ENCODE data around the gene GRM8. TPM values are rescaled to one million over a fixed set of nuclear protein-coding genes. Genes with fewer than 3 reads are reported as not detected.

Gene GRM8
- total RNA-seq, 8 experiments from 2014 or later = 0.35 to 4.8 (median 2.7) TPM; not detected in 1

- Histone ChIP-seq H3K27ac (no peak overlapping the region), H3K4me3 (no peak overlapping the region), H3K4me1 (replicated peaks in 1 of 2) (no peaks in the 10 kb centered on the region)
- in situ Hi-C loops (cut with MboI; ENCODE audit: low pct_unique_long_range_greater_than_20kb in 2 of 9, low sequenced_read_pairs in 9 of 9, unreplicated experiment in 9 of 9) = no loop called here
- WGBS, 10 experiments = 0 to 100% (median 78%) methylated on average over 1 to 6 of the region's 6 CpGs
- peak in 7 of 8 experiments; percentile 30 to 79 (median 47) for ATAC-seq (replicated peaks in 6 of 8)
These were observed 678.2 kb downstream of the GRM8 start for GRCh38 chr7:126574276-126575250.

- Histone ChIP-seq H3K4me3 (no peak overlapping the region), H3K4me1 (replicated peaks in 1 of 2) (no peaks in the 10 kb centered on the region), H3K27ac (no peak overlapping the region)
- peak in 1 of 8 experiments; percentile 25 for ATAC-seq (replicated peaks in 6 of 8)
- WGBS, 10 experiments = 0 to 100% (median 71%) methylated on average over 1 of the region's 1 CpG; no CpG with 5 or more reads in 5 of the 10 experiments
- in situ Hi-C loops (cut with MboI; ENCODE audit: low pct_unique_long_range_greater_than_20kb in 2 of 9, low sequenced_read_pairs in 9 of 9, unreplicated experiment in 9 of 9) = no loop called here
These were observed 681.9 kb downstream of the GRM8 start for GRCh38 chr7:126570845-126571244.

- ATAC-seq (replicated peaks in 6 of 8) = no peak
- in situ Hi-C loops (cut with MboI; ENCODE audit: low pct_unique_long_range_greater_than_20kb in 2 of 9, low sequenced_read_pairs in 9 of 9, unreplicated experiment in 9 of 9) = no loop called here
- WGBS, 10 experiments = 0 to 100% (median 52%) methylated on average over 1 to 3 of the region's 3 CpGs
- Histone ChIP-seq H3K27ac (no peak overlapping the region), H3K4me3 (no peak overlapping the region), H3K4me1 (replicated peaks in 1 of 2) (no peaks in the 10 kb centered on the region)
These were observed 683.3 kb downstream of the GRM8 start for GRCh38 chr7:126569402-126569801.

GRCh38 chr7:126557271-126557670 lies 695.5 kb downstream of the GRM8 start:
- WGBS, 10 experiments = 4 to 100% (median 76%) methylated on average over 3 to 4 of the region's 4 CpGs; no CpG with 5 or more reads in 1 of the 10 experiments
- no peak overlapping the region for H3K27ac ChIP-seq
- in situ Hi-C loops (cut with MboI; ENCODE audit: low pct_unique_long_range_greater_than_20kb in 2 of 9, low sequenced_read_pairs in 9 of 9, unreplicated experiment in 9 of 9) = no loop called here
- no peaks in the 10 kb centered on the region for H3K4me1 ChIP-seq (replicated peaks in 1 of 2)
- ATAC-seq (replicated peaks in 6 of 8) = no peak
- no peak overlapping the region for H3K4me3 ChIP-seq

GRCh38 chr7:126541406-126541805 lies 711.3 kb downstream of the GRM8 start:
- Histone ChIP-seq H3K4me1 (replicated peaks in 1 of 2) (no peaks in the 10 kb centered on the region), H3K4me3 (no peak overlapping the region), H3K27ac (no peak overlapping the region)
- in situ Hi-C loops (cut with MboI; ENCODE audit: low pct_unique_long_range_greater_than_20kb in 2 of 9, low sequenced_read_pairs in 9 of 9, unreplicated experiment in 9 of 9) = no loop called here
- 21 to 100% (median 70%) methylated on average over 1 to 5 of the region's 5 CpGs for WGBS, 10 experiments
- ATAC-seq (replicated peaks in 6 of 8) = no peak

GRCh38 chr7:126535176-126535575 lies 717.6 kb downstream of the GRM8 start:
- no peak overlapping the region for H3K27ac ChIP-seq
- H3K4me3 ChIP-seq = no peak overlapping the region
- WGBS, 10 experiments = 0 to 100% (median 86%) methylated on average over 1 to 4 of the region's 5 CpGs; no CpG with 5 or more reads in 3 of the 10 experiments
- H3K4me1 ChIP-seq (replicated peaks in 1 of 2) = peaks cover 0 to 12% of the 10 kb centered on the region in 2 donors
- ATAC-seq (replicated peaks in 6 of 8) = no peak
- in situ Hi-C loops (cut with MboI; ENCODE audit: low pct_unique_long_range_greater_than_20kb in 2 of 9, low sequenced_read_pairs in 9 of 9, unreplicated experiment in 9 of 9) = no loop called here

- in situ Hi-C loops (cut with MboI; ENCODE audit: low pct_unique_long_range_greater_than_20kb in 2 of 9, low sequenced_read_pairs in 9 of 9, unreplicated experiment in 9 of 9) = no loop called here
- Histone ChIP-seq H3K4me1 (replicated peaks in 1 of 2) (peaks cover 0 to 12% of the 10 kb centered on the region in 2 donors), H3K27ac (no peak overlapping the region), H3K4me3 (no peak overlapping the region)
- 11 to 100% (median 70%) methylated on average over 2 to 7 of the region's 7 CpGs; no CpG with 5 or more reads in 1 of the 10 experiments for WGBS, 10 experiments
- ATAC-seq (replicated peaks in 6 of 8) = peak in 4 of 8 experiments; percentile 31 to 80 (median 52)
These were observed 719.0 kb downstream of the GRM8 start for GRCh38 chr7:126533715-126534114.

- no peak for ATAC-seq (replicated peaks in 6 of 8)
- Histone ChIP-seq H3K4me3 (no peak overlapping the region), H3K27ac (no peak overlapping the region), H3K4me1 (replicated peaks in 1 of 2) (peaks cover 0 to 12% of the 10 kb centered on the region in 2 donors)
- in situ Hi-C loops (cut with MboI; ENCODE audit: low pct_unique_long_range_greater_than_20kb in 2 of 9, low sequenced_read_pairs in 9 of 9, unreplicated experiment in 9 of 9) = no loop called here
These were observed 722.9 kb downstream of the GRM8 start for GRCh38 chr7:126529833-126530232.

- no peak for ATAC-seq (replicated peaks in 6 of 8)
- no peak overlapping the region for H3K4me3 ChIP-seq
- 0 to 100% (median 86%) methylated on average over 1 to 3 of the region's 3 CpGs; no CpG with 5 or more reads in 1 of the 10 experiments for WGBS, 10 experiments
- H3K27ac ChIP-seq = no peak overlapping the region
- in situ Hi-C loops (cut with MboI; ENCODE audit: low pct_unique_long_range_greater_than_20kb in 2 of 9, low sequenced_read_pairs in 9 of 9, unreplicated experiment in 9 of 9) = no loop called here
- H3K4me1 ChIP-seq (replicated peaks in 1 of 2) = peaks cover 0 to 12% of the 10 kb centered on the region in 2 donors
These were observed 723.5 kb downstream of the GRM8 start for GRCh38 chr7:126529254-126529653.

- in situ Hi-C loops (cut with MboI; ENCODE audit: low pct_unique_long_range_greater_than_20kb in 2 of 9, low sequenced_read_pairs in 9 of 9, unreplicated experiment in 9 of 9) = no loop called here
- ATAC-seq (replicated peaks in 6 of 8) = no peak
- no peak overlapping the region for H3K27ac ChIP-seq
- no peak overlapping the region for H3K4me3 ChIP-seq
- no peaks in the 10 kb centered on the region for H3K4me1 ChIP-seq (replicated peaks in 1 of 2)
- 5 to 100% (median 74%) methylated on average over 2 of the region's 2 CpGs for WGBS, 10 experiments
These were observed 726.8 kb downstream of the GRM8 start for GRCh38 chr7:126525906-126526305.

- Histone ChIP-seq H3K27ac (no peak overlapping the region), H3K4me3 (no peak overlapping the region), H3K4me1 (replicated peaks in 1 of 2) (no peaks in the 10 kb centered on the region)
- in situ Hi-C loops (cut with MboI; ENCODE audit: low pct_unique_long_range_greater_than_20kb in 2 of 9, low sequenced_read_pairs in 9 of 9, unreplicated experiment in 9 of 9) = no loop called here
- no peak for ATAC-seq (replicated peaks in 6 of 8)
- WGBS, 10 experiments = 0 to 100% (median 76%) methylated on average over 1 of the region's 1 CpG; no CpG with 5 or more reads in 4 of the 10 experiments
These were observed 727.8 kb downstream of the GRM8 start for GRCh38 chr7:126524967-126525366.

- ATAC-seq (replicated peaks in 6 of 8) = no peak
- in situ Hi-C loops (cut with MboI; ENCODE audit: low pct_unique_long_range_greater_than_20kb in 2 of 9, low sequenced_read_pairs in 9 of 9, unreplicated experiment in 9 of 9) = no loop called here
- no peak overlapping the region for H3K27ac ChIP-seq
- H3K4me1 ChIP-seq (replicated peaks in 1 of 2) = no peaks in the 10 kb centered on the region
- H3K4me3 ChIP-seq = no peak overlapping the region
- WGBS, 10 experiments = 0 to 100% (median 39%) methylated on average over 2 of the region's 2 CpGs; no CpG with 5 or more reads in 6 of the 10 experiments
These were observed 741.7 kb downstream of the GRM8 start for GRCh38 chr7:126511046-126511445.

- WGBS, 10 experiments = 0 to 100% (median 67%) methylated on average over 1 to 2 of the region's 2 CpGs; no CpG with 5 or more reads in 3 of the 10 experiments
- ATAC-seq (replicated peaks in 6 of 8) = no peak
- no peaks in the 10 kb centered on the region for H3K4me1 ChIP-seq (replicated peaks in 1 of 2)
- no peak overlapping the region for H3K4me3 ChIP-seq
- no peak overlapping the region for H3K27ac ChIP-seq
- in situ Hi-C loops (cut with MboI; ENCODE audit: low pct_unique_long_range_greater_than_20kb in 2 of 9, low sequenced_read_pairs in 9 of 9, unreplicated experiment in 9 of 9) = no loop called here
These were observed 751.1 kb downstream of the GRM8 start for GRCh38 chr7:126501617-126502016.

Measured in motor neuron (in vitro differentiated cells).